GM19035 (cell line): ENCODE data around the gene COG6.

ENCODE experiments used
- ATAC-seq: cut with Tn5 transposase; IDR thresholded peaks from one replicate; pipeline ENCODE4 v1.9.1; 2021; ENCODE audit not compliant: unreplicated experiment

COG6 gene

GRCh38 chr13:39655569-39656324 lies at the start of gene COG6:
COG6 (plus strand) TSS chr13:39655662; CDS start chr13:39655727, 65 bp downstream.
- ATAC-seq: peak; percentile 90

- ATAC-seq: no peak
These were observed 49.7 kb upstream of the COG6 start for GRCh38 chr13:39605677-39606320.

- ATAC-seq: no peak
These were observed 47.6 kb upstream of the COG6 start for GRCh38 chr13:39607876-39608275.

GRCh38 chr13:39612023-39612637 lies 43.3 kb upstream of the COG6 start:
- no peak for ATAC-seq

- peak; percentile 59 for ATAC-seq
These were observed 39.3 kb upstream of the COG6 start for GRCh38 chr13:39616087-39616694.

- no peak for ATAC-seq
These were observed 36.9 kb upstream of the COG6 start for GRCh38 chr13:39618561-39618960.

GRCh38 chr13:39623466-39623865 lies 32.0 kb upstream of the COG6 start:
- no peak for ATAC-seq

GRCh38 chr13:39631307-39631706 lies 24.2 kb upstream of the COG6 start:
- no peak for ATAC-seq

- ATAC-seq: no peak
These were observed 22.5 kb upstream of the COG6 start for GRCh38 chr13:39632994-39633393.

GRCh38 chr13:39635564-39635963 lies 19.9 kb upstream of the COG6 start:
- no peak for ATAC-seq

GRCh38 chr13:39637890-39638289 lies 17.6 kb upstream of the COG6 start:
- ATAC-seq: no peak

- no peak for ATAC-seq
These were observed 13.8 kb upstream of the COG6 start for GRCh38 chr13:39641645-39642044.

- ATAC-seq: no peak
These were observed 9.3 kb upstream of the COG6 start for GRCh38 chr13:39646122-39646521.

- peak; percentile 7 for ATAC-seq
These were observed 357 bp upstream of the COG6 start for GRCh38 chr13:39655041-39655568.

GRCh38 chr13:39656325-39656677 lies 839 bp downstream of the COG6 start:
- peak; percentile 8 for ATAC-seq

GRCh38 chr13:39663508-39663907 lies 8.0 kb downstream of the COG6 start:
- no peak for ATAC-seq

- no peak for ATAC-seq
These were observed 8.5 kb downstream of the COG6 start for GRCh38 chr13:39663958-39664357.

GRCh38 chr13:39665763-39666162 lies 10.3 kb downstream of the COG6 start:
- ATAC-seq: no peak

- no peak for ATAC-seq
These were observed 15.0 kb downstream of the COG6 start for GRCh38 chr13:39670445-39670844.

- ATAC-seq: no peak
These were observed 17.1 kb downstream of the COG6 start for GRCh38 chr13:39672378-39673132.

- no peak for ATAC-seq
These were observed 20.4 kb downstream of the COG6 start for GRCh38 chr13:39675904-39676303.
